Measurements from ENCODE around the gene BCL2.

GRCh38 chr18:63258749-63259566 lies 60.6 kb downstream of the BCL2 start:
- no peak for TF ChIP-seq CTCF (conservative IDR thresholded peaks at IDR 0.05)
- no peak for TF ChIP-seq ZFX (IDR thresholded peaks at IDR 0.05)

Data from C4-2B (cell line).